H54 (cell line): ENCODE measurements around the gene ARHGAP45.

Experiments used
- DNase-seq: peaks from one replicate; pipeline ENCODE4 v3.0.0; 2011; ENCODE audit warnings: low spot score, mixed read lengths; ENCODE audit not compliant: insufficient read length
- FAIRE-seq: peaks from 3 replicates; lab custom pipeline; 2011; peaks lifted over from hg19 to GRCh38; lab: Jason Lieb, UNC
- POLR2A ChIP-seq: IDR thresholded peaks from 2 replicates; pipeline ENCODE4 v1.6.1; 2011; ENCODE audit warnings: low read depth, mild to moderate bottlenecking, low read length

ARHGAP45 gene

DNA sequence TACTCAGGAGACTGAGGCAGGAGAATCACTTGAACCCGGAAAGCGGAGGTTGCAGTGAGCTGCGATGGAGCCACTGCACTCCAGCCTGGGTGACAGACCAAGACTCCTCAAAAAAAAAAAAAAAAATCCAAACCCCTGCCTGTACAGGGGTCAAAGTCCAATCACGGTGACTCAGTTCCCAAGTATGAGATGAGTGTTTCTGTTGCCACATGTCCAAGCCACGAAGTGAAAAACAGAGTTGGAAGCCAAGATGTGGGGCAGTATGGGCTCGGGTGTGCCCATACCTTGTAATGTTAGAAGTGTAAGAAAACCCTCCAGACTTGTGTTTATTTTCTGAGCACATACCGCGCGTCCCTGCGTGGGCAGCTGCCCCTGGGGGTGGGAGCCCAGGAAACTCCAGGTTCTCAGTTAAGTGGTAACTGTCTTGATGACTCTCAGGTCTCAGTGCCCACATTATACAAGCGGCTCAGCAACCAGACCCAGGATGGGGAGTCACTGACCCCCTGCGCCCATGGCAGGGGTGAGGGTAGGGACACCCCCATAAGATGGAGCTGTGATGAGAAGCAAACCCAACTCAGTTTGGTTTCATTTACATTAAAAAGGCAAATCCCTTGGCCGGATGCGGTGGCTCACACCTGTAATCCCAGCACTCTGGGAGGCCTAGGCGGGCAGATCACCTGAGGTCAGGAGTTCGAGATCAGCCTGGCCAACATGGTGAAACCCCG is 35.6 kb downstream of the ARHGAP45 start:
- FAIRE-seq = peak; percentile 15
- no peak for TF ChIP-seq POLR2A
- peak; percentile 80 for DNase-seq

DNA sequence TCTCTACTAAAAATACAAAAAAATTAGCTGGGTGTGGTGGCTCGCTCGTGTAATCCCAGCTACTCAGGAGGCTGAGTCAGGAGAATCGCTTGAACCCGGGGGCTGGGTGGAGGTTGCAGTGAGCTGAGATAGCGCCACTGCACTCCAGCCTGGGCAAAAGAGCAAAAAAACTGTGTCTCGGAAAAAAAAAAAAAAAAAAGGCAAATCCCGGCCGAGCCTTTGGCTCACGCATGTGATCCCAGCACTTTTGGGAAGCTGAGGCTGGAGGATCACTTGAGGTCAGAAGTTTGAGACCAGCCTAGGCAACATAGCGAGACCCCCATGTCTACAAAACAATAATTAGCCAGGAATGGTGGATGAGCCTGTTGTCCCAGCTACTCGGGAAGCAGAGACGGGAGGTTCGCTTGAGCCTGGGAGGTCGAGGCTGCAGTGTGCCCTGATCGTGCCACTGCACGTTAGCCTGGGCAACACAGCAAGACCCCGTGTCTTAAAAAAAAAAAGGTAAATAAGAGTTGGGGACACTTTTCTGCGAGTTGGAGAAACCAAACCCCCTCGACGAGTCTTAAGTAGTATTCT is 36.3 kb downstream of the ARHGAP45 start:
- DNase-seq (no peak), FAIRE-seq (no peak)
- TF ChIP-seq POLR2A = no peak

DNA sequence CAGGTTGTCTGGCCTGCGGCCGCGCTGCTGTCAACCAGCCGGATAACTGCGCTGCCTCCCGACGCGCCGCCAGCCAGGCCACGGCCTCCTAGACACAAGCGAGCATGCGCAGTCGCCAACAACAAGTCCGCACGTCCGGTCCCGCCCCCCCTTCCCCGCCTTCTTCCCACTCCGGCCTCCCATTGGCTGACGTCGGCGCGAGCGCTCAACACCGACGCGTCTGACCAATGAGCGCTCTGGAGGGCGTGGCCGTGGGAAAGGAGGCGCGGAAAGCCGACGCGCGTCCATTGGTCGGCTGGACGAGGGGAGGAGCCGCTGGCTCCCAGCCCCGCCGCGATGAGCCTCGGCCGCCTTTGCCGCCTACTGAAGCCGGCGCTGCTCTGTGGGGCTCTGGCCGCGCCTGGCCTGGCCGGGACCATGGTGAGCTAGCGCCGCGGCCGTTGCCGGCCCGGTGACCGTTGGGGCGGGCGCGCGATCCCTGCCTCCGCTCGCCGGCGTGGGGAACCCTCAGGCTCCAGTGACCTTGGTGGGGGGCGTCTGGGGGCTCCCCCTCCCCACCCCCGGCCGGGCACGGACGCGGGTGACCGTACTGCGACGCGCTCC is 36.8 kb downstream of the ARHGAP45 start, which contains the start of gene GPX4:
GPX4 (plus strand) TSS at position 287 of the 603 bp plus-strand sequence; CDS start at position 337, 50 bp downstream.
- FAIRE-seq = peak; percentile 69
- peak; percentile 97 for DNase-seq
- peak; percentile 98 for TF ChIP-seq POLR2A

DNA sequence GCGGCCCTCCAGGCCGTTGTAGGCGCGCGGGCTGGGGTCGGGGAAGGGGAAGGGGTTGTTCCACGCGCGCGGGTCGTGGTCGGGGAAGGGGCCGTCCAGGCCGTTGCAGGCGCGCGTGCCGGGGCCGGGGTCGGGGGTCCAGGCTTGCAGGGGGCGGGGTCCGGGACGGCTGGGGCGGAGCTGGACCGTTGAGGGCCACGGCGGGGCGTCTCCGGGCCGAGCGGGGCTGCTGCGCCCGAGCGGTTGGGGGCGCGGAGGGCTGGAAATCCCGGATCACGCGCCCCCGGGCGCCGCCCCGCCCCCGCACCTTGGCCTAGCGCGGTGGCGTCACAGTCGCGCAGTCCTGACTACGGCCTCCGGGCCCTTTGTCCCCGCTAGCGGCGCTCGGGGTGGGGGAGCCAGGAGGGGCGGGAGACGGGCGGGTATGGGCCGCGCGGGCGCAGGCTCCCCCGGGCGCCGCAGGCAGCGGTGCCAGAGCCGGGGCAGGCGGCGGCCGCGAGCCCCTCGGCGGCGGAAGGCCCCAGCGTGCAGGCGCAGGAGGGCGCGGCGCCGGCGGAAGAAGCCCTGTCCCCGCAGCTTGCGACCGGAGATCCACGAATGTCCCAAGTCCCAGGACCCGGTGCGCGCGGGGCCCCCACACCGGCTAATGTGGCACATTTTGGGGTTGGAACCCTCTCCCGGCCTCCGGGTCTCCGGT is 37.5 kb downstream of the ARHGAP45 start:
- 0 out of 2 replicates have a peak, but pooled peaks have one; percentile 9 for TF ChIP-seq POLR2A
- FAIRE-seq (no peak), DNase-seq (peak; percentile 71)

DNA sequence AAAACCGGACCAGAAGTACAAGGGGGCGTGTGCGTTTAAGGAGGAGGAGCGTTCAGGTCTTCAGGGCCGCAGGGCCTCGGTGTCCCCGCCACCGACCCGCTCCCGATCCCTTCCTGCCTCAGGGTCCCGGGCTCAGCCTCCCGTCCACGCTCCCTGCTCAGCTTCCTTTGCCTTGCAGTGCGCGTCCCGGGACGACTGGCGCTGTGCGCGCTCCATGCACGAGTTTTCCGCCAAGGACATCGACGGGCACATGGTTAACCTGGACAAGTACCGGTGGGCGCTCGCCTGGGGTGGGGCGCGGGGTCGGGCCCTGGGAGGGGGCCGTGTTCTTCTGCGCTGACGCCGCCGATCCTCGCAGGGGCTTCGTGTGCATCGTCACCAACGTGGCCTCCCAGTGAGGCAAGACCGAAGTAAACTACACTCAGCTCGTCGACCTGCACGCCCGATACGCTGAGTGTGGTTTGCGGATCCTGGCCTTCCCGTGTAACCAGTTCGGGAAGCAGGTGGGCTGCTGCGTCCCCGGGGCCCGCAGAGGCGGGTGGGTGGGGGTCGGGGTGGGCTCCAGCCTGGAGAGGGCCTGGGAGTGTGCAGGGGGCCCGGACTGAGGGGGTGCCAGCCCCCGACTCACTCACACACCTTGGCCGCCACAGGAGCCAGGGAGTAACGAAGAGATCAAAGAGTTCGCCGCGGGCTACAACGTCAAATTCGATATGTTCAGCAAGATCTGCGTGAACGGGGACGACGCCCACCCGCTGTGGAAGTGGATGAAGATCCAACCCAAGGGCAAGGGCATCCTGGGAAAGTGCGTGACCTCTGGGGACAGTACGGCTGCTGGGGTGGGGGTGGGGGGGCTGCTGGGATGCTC is 38.3 kb downstream of the ARHGAP45 start:
- no peak for DNase-seq
- no peak for FAIRE-seq
- no peak for TF ChIP-seq POLR2A

GRCh38 chr19:1105873-1106840 is 39.2 kb downstream of the ARHGAP45 start:
- no peak for TF ChIP-seq POLR2A
- FAIRE-seq = no peak
- no peak for DNase-seq

DNA sequence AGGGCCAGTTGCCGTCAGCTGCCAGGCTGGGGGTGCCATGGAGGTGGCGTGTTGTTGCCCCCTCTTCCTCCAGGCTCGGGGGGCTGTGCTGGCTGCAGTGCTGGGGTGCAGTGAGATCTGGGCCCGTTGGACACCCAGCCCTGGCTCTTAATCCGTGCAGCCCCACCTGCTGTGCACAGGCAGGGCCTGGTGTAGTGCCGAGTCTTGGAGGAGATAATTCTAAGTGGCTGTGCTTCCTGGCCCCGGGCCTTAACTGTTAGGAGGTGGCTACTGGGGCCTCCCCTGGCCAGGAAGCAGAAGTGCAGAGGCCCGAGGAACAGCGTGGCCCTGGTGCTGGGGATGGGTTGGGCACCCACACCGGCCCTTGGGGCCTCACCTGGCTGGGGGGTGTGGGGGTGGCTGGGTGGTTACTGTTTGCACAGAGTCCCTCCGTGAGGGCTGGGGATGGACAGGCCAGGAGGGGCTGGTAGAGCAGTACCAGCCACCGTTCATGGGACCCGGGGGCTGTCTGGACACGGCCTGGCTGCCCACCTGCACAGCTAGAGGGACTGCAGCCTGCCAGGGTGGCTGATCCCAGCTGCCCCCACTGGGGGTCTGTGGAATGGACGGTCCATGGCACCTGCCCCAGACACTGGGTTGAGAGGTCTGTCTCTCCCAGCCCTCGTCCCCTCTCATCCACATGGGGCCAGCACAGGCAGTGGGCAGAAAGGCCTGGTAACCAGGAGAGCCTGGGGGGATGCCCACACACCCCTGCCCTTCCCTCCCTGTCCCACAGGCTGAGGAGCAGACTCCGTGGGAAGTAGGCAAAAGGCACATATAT is 40.1 kb downstream of the ARHGAP45 start:
- no peak for TF ChIP-seq POLR2A
- FAIRE-seq = no peak
- peak; percentile 72 for DNase-seq

DNA sequence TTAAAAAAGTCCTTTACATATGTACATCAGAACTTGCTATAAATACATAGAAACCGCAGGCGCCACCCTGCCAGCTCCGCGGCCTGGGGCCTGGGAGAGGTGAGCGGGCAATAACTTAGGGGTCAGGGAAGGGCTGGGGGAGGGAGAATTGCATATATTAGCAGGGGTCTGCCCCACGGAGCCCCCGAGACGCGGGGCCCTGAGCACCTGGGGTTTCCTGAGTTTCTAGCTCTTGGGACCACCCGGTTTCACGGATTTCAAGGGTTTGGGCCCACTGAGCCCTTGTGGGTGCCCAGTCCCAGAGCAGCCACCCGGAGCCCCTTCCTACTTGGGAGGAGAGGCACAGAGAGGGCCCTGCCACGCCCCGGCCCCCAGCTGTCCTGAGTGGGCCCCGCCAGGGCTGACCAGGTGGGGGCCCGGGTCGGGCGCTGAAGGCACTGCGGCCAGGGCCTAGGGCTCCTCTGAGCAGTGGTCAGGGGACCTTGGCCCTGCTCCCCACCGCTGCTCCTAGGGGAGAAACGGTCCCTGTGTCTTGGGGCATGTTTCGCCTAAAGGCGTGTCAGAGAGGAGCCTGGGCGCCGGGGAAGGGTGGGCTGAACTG is 40.8 kb downstream of the ARHGAP45 start:
- DNase-seq (no peak), FAIRE-seq (no peak)
- TF ChIP-seq POLR2A = no peak

- no peak for TF ChIP-seq POLR2A
- FAIRE-seq (no peak), DNase-seq (no peak)
These were observed 41.5 kb downstream of the ARHGAP45 start for GRCh38 chr19:1108291-1109031.

DNA sequence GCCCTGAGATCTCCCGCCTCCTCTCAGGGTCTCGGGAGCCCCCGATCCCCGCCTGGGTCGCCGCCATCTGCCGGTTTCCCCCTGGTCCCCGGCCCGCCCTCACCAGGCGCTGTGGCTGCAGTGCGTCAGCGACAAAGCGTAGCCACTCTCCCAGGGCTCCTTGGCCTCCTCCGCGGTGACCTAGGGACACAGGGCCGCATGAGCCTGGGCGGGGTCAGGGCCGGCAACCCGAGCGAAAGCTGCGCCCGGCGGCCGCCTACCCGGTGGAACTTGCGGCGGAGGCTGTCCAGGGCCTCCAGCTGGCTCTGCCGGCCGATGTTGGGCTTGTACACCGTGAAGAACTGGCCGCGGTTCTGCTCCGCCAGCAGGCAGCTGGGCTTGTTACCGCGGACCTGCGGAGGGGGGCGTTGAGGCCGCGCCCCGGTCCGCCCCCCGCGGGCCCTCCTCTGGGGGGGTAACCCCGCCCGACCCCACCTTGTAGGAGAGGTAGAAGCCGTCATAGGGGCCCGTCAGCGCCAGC is 42.1 kb downstream of the ARHGAP45 start:
- FAIRE-seq (no peak), DNase-seq (no peak)
- TF ChIP-seq POLR2A = no peak
